Activated CD8-positive, alpha-beta memory T cell treated with anti-CD3 and anti-CD28 coated beads, Interleukin-2, amount 50 U/mL, for 24 hours (primary cell): ENCODE data around the gene S100A12.

Source experiments
- DNase-seq: peaks from one replicate; pipeline ENCODE4 v3.0.0-alpha.2; 2020; ENCODE audit errors: extremely low read depth

S100A12 gene

DNA sequence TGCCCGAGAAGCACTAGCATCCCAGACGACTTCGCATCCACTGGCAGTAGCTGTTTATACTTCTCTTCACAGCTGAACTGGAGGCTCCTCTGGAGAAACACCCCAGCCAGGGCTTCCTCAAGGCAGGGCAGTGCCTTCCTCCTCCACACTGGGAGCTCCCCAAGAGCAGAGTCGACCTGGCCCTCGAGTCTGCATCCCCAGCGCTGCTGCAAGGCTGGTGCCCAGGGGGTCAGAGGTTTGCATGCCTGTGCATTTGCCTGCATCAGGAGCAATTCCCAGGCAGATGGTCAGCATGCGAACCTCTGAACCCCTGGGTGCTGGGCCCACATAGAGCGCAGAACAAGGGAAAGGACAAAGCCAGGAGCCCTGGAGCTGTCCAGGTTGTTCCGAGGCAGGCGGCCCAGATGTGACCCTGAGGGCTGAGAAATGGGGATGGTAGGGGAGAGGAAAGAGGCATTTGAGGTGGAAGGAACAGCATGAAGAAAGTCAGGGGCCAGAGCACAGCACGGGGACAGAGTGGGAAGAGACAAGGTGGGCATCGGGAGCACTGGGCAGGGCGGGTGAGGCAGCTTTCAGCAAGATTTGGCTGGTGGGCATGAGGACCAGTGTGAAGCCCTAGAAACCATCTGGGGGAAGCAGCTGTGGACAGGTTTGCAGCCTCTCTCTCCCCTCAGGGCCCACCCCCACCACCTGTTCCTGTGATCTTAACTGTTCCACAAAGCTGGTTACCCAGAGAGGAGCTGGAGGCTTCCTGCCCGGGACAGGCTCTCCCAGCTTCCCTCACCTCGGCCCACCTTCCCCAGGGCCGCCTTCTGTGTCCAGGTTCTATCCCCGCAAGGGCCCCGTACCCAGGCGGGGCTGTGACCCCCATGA, 21.9 kb upstream of the S100A12 start:
- no peak for DNase-seq

DNA sequence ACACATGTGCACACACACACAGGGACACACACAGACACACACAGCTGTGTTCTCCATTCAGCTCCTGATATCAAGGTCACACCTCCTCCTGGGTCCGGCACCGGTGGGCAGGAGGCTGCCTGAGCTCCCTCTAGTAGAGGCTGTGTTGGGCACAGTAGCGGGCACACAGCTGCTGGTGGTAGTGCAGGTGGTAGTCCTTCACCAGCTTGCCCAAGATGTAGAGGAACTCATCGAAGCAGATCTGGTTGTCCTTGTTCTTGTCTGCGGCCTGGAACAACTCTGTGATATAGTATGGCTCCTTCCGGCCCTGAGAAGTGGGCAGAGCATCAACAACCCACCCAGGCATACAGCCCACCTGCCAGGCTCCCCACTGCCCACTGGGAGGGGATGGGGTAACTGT, 21.0 kb upstream of the S100A12 start:
- no peak for DNase-seq

DNA sequence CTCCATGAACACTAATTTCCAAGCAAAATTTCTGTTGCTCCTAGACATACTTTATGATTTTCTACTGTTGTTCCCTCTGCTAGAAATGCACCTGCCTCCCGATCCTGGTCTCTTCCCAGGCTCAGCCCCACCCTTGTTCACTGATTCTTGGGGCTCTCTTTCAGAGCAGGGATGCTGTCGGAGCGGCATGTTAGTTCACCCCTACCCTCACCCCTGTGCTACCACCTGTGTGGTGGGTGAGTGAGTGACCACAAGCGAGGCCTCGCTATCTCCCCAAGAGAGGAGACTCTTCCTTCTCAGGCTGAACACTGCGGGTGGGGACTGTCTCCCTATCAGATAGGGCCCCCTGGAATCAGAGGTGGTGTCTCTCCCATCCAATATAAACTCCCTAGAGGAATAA, 20.4 kb upstream of the S100A12 start:
- DNase-seq, result no peak

DNA sequence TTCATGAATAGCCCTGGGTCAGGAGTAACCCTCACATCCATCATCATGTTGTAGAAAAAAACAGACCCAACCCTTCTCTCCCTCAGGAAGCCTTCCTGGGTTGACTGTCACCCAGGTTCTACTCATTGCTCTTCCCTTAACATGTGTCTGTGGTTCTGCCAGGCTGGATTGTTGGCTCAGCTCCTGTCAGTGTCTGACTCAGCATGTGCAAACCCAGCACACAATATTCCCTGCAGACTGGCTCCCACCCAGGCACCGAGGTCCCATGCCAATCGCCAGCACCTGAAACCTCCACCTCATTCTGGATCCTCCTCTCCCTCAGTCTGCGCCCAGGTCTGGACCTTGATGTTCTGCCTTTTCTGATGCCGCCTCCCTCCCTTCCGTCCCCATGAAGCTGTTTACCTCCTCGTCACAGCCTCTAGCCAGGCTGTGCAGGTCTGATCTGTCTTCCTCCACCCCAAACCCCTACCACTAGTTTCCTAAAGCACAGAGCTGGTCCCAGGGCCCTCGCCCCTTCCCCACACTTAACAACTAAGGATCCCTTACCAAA, 19.8 kb upstream of the S100A12 start:
- no peak for DNase-seq

DNA sequence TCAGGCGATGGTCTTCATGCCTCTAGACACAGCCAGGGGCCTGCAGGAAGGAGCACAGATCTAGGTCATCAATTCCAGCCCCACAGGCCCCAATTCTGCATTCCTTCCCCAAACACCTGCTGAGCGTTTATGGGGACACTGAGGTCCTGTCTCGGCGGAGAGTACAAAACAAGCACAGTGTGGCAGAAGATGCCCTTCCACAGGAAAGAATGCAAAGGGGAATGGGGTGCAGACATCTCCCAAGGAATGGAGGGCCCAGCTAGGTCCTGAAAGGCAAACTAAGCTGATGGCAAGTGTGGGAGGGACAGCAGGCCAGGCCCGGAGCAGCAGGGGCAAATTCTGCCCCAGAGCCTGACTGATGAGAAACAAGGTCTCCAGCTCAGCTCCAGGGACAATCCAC, 19.0 kb upstream of the S100A12 start:
- no peak for DNase-seq

DNA sequence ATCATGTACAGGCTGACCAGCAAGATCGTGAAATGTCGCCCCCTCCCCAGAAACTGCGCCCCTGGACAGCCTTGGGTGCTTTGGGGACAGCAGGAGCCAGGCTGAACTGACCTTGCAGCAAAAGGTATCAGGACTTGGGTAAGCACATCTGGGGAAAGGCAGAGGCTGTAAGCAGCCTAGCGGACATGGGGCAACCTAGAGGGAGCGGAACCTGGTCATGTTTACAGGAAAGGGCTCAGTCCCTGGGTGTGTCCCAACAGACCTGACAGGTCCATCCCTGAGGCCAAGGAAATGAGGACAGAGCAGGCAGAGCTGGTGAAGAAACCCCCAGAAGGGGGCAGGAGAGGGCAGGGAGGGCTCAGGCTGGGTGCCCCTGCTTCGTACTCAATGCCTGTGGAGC, 18.5 kb upstream of the S100A12 start:
- no peak for DNase-seq

DNA sequence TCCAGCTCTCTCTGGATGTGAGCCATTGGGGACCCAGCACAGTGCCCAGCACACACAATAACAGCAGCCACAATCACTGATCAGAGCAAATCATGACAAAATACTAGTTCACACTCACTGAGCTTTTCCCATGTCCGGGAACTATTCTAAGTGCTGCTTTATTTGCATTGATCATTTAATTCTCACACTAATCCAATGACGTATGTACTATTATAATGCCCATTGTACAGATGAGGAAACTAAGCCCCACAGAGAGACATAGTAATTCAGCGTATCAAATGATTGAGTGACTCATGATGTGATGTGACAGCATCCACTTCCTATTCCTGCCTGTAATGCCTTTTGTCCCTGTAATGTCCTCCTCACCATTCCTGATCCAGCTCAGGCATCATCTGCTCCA, 17.4 kb upstream of the S100A12 start:
- no peak for DNase-seq

DNA sequence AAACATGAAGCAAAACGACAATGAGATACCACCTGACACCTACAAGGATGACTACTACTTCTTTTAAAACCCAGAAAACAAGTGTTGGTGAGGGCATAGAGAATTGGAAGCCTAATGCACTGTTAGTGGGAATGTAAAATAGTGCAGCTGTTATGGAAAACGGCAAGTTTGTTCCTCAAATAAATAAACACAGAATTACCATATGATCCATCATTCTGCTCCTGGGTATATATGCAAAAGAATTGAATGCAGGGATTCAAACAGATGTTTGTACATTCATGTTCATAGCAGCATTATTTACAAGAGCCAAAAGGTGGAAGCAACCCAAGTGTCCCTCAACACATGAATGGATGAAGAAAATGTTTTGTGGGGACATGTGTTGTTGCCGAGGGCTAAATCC, 16.8 kb upstream of the S100A12 start:
- no peak for DNase-seq

DNA sequence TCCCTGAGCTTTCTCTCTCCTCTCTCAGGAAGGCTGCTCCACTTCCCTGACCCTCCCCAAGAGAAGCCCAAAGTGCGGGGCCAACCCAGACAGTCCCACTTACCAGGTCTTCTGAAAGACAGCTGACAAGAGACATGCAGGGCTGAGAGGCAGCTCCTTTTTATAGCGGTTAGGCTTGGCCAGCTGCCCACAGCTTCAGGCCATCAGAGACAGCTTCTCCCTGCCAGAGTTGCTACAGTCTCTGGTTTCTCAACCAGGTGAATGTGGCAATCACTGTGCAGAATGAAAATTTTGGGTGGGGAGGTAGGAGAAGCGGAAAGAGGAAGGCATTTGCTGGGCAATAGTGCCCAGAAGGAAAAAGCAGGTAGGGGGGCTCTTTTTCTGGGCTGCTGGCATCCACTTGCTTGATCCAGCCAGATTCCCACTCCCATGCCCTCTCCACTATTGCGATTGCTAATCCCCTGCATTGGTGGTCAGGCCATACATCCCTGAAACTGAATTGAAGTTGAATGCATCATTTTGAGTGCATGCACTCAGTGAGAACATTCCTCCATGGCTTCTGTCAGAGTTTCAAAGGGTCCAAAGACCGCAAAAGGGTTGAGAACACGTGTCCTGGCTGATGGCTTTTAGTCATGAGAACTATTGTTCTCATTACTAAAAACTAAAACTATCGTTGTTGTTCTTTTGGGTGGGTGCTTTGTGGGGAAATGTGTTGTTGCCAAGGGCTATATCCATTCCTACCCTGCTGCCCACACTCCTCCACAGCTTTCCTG, 15.7 kb upstream of the S100A12 start, which contains the start of gene S100A8:
TSS of gene S100A8 (minus strand) at position 136 of the 773 bp plus-strand sequence. CDS start 538 bp downstream, outside the sequence.
- DNase-seq, result no peak

DNA sequence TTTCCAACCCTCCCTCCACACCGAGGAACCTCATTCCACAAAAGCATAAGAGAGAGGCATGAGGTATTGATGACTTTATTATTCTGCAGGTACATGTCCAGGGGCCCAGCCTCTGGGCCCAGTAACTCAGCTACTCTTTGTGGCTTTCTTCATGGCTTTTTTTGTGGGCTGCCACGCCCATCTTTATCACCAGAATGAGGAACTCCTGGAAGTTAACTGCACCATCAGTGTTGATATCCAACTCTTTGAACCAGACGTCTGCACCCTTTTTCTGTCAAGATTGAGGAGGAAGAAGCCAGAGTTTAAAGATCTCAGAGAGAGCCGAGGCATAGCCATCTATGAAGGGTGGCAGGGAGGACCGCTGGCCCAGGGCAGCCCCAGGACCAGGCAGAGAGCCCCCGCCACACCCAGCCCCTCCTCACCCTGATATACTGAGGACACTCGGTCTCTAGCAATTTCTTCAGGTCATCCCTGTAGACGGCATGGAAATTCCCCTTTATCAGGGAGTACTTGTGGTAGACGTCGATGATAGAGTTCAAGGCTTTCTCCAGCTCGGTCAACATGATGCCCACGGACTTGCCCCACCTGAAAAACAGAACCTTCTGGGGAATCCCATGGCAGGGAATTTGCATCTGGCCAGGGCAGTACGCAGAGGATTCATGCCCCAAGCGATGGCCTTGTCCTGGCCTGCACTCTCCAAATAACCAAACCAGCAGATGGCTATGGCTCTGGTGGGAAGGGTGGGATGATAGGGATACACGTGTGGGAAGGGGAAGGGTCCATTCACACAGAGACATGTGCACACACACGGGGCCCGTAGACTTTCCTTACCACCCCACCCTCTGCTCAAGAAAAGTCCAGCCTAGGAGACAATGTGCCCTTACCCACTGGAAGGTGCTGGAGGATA, 14.8 kb upstream of the S100A12 start:
- DNase-seq, result no peak

DNA sequence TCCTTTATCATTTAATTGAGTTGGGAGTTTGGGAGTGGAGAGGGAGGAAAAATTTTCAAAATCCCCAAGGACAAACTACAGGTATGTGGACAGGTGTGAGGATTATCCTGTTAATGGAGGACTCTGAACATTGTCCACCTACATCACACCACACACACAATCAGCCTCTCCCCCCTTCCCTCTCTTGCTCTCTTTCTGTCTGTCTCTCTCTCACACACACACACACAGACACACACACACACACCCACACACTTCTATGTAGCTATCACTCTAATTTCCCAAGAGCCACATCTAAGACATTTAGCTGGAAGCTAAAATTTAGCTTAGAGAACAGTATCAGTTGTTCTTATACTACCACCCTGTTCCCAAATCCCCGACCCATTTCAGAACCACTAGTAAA, 14.0 kb upstream of the S100A12 start:
- DNase-seq, result no peak

DNA sequence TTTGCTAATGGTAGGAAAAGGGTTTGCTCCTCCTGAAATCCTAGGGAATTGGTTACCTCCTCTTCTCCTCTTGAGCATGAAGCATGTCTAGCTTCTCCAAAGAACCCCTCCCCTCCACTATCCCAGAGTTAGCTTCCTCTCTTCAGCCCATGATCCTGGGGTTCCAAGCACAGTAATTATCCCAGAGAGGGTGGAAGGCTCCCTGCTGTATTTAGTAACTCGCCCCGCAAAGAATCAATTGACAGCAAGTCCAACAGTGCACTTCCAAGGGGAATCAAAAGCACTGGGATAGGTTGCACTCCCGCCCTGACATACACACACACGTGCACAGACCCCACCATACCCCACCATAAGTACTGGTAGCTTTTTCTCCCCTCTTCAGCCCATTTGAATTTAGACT, 12.4 kb upstream of the S100A12 start:
- DNase-seq, result no peak

DNA sequence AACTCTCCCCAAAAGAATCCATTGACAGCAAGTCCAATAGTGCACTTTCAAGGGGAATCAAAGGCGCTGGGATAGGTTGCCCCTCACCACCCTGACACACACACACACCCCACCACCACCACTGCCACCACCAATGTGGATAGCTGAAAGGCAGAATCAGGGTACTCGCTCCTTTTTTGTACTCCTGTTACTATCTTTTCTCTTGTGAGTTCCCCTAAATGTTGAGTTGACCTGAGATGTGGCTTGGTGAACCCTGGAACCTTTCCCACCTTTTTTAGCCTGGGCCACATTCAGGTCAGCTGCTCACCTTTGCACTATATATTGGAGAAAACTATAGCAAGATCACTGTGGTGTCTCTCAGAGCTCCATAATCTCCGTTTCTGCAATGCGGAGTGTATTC, 11.6 kb upstream of the S100A12 start:
- no peak for DNase-seq

DNA sequence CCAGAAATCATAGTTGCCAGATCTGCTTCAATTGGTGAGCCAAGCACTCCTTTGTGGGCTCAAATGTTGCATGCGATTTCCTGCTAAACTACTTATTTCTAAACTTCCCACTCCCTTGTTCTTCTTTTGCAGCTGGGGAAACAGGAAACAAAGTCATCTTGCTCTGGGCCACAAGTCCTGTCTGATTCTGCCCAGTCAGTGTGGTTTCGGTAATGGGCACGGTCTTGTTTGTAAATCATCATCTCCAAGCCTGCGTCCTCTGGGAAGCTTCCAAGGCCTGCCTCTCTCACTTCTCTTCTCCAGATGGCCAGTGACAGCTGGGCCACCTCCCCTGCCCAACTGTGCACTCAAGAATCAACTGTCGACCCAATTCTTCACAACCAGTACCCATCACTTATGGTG, 11.1 kb upstream of the S100A12 start:
- no peak for DNase-seq

DNA sequence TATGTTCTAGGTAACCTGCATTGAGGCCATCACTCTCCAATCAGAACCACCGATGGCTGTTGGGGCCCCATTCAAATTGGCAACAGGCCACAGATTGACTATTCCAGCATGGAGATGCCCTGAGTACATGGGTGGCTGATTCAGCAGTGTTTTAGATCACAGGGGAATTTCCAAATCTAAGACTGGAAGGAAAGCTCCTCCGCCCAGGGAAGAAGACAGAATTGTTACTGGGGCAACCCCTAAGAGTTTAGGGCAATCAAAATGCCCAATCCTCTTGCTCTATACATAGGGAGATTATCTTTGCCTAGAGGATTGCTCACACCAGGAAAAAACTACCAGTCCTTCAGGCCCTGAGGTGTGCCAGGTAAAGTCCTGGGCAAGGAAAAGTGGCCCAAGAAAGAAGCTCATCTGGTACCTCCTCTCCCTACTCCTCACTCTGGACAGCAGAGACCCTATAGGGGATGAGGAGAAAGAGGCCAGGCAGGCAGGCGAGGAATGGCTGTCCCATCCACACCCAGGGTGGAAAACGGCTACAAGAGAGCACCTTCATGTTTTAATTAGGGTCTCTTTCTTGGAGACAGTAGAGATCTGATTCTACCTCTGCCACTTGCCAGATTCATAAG, 9.6 kb upstream of the S100A12 start:
- no peak for DNase-seq

DNA sequence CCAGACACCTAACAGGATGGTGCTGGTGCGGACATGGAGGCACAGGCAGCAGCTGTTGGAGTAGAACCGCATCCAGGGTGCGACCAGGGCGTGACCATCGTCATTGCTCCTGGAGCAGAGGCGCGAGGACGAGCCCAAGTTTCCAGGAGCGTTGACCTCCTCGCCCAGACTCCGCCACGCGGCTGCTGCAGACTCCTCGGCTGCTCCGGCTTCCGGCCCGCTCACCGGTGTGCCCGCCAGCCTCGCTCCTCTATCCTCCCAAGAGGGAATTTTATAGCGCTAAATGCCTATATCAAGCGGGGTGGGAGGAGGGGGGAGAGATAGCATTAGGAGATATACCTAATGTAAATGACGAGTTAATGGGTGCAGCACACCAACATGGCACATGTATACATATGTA, 5.3 kb upstream of the S100A12 start:
- no peak for DNase-seq

DNA sequence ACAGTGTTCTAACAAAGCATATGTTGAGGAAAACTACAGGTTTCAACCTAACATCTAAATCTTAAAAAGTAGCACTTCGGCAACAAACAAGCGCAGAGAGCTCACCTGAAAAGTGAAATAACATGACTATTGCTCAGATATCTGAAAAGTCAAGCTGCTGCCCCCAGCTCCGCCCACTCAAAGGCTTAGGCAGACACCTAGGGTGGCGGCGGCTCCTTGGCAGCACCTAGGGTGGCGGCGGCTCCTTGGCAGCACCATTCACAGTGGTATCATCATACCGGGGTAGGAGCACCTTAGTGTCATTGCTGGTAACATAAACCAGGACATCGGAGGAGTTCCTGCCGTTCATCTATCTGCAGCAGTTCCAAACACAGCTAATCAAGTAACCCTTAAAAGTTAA, 4.2 kb upstream of the S100A12 start:
- no peak for DNase-seq

DNA sequence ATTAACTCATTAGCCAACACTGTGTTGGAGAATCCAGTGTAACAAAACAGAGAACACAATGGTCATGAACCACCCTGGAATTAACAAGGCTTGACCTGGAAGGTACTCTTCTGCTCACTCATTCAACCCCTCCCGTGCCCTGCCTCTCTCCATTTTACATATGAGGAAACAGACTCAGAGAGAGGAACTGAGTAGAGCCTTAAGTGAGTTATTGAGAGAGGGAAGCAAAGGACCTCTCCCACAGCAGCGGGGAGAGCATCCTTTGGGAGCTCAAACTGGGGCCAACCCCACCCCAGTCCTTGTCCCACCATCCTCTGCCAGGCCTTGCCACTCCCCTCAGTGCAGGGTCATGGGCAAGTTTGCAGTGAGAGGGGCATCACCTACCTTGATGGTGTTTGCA, 1.4 kb downstream of the S100A12 start:
- DNase-seq, result no peak

DNA sequence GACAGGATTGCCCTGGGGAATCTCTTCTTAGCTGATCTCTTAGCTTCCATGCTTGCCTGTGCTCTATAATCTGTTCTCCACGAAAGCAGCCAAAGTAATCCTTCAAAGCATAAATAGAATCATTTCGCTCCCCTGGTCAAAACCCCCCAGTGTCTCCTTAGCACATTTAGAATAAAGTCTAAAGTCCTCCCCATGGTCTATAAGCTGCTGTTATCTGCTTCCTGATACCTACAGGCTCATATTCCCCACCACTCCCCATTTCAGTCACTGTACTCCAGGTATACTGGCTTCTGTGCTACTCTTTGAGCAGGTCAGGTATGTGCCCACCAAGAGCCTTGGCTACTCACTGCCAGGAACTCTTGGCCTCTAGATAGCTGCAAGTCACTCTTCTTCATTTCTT, 2.9 kb downstream of the S100A12 start:
- DNase-seq, result no peak

DNA sequence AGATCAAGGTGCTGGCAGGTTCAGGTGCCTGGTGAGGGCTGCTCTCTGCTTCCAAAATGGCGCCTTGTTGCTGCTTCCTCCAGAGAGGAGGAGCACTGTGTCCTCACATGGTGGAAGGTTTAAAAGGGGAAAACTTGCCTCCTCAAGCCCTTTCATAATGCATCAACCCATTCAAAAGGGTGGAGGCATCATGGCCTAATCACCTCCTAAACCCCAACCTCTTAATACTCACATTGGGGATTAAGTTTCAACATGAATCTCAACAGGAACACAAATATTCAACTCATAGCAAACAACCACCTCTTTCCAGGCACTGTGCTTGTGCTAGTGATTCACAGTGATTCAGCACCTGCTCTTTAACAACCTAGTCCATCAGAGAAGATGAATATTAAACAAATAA, 4.2 kb downstream of the S100A12 start:
- DNase-seq, result no peak

DNA sequence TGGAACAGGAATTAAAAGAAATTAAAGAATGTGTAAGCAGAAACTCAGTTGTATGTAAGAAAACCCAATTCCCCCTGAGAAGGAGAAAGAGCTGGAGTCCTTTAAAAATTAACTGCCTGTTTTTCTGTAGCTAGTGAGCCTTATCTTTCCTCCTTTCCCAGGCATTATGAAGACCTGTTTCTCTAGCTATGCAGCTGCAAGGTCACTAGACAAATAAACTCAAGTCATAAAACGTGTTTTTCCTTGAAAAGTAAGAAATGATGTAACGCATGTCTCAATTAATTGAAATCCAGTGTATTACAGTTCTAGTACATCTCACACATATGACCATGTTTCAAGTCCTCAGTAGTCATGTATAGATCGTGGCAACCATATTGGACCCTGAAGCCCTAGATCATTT, 5.3 kb downstream of the S100A12 start:
- DNase-seq, result no peak
